Upper lobe of left lung (tissue), 6 donors: ENCODE data around the gene MIB1. TPM values are rescaled to one million over a fixed set of nuclear protein-coding genes. Genes with fewer than 3 reads are reported as not detected.
"Not testable (repeated sequence)": the region's sequence is repeated elsewhere in the genome, so short reads cannot be mapped to it uniquely, and the experiment has no call there.

Experiments used
- ATAC-seq, 2 donors: fragments of 200-7000 bp; cut with Tn5 transposase; one replicate each; pipeline ENCODE4 v1.9.1; 2022; ENCODE audit warnings: mild to moderate bottlenecking in 2 of 2, moderate library complexity in 2 of 2; ENCODE audit not compliant: low FRiP score in 2 of 2
- DNase-seq, 2 donors: peaks; one replicate each; pipeline ENCODE4 v3.0.0-alpha.2; 2019 to 2020
- H3K27ac ChIP-seq, 4 donors: fragments of 200-600 bp; sonication (generic); one replicate each; pipeline ENCODE4 v1.5.1; 2016 to 2019
- H3K27me3 ChIP-seq, 4 donors: fragments of 200-600 bp; sonication (generic); one replicate each; pipeline ENCODE4 v1.5.1; 2017 to 2019
- H3K36me3 ChIP-seq, 4 donors: fragments of 200-600 bp; sonication (generic); one replicate each; pipeline ENCODE4 v1.5.1; 2016 to 2019
- H3K4me1 ChIP-seq, 4 donors: fragments of 200-600 bp; sonication (generic); one replicate each; pipeline ENCODE4 v1.5.1; 2018 to 2019
- H3K4me3 ChIP-seq, 4 donors: fragments of 200-600 bp; sonication (generic); one replicate each; pipeline ENCODE4 v1.5.1; 2017 to 2019; ENCODE audit warnings: mild to moderate bottlenecking in 2 of 4, moderate library complexity in 1 of 4
- H3K9me3 ChIP-seq, 4 donors: fragments of 200-600 bp; sonication (generic); one replicate each; pipeline ENCODE4 v1.5.1; 2018 to 2019
- EP300 ChIP-seq, 4 donors: sonication (generic); formaldehyde crosslinking; IDR thresholded peaks; one replicate each; pipeline ENCODE4 v1.5.1; 2017; ENCODE audit warnings: antibody characterized with exemption in 4 of 4, control low read depth in 2 of 4
- POLR2A ChIP-seq, 4 donors: fragments of 450-650 bp; IDR thresholded peaks; one replicate each; pipeline ENCODE4 v1.5.1; 2016 to 2017; ENCODE audit warnings: antibody characterized with exemption in 4 of 4, mild to moderate bottlenecking in 2 of 4
- POLR2AphosphoS5 ChIP-seq, 2 donors: sonication (generic); formaldehyde crosslinking; IDR thresholded peaks; one replicate each; pipeline ENCODE4 v1.5.1; 2017; ENCODE audit warnings: antibody characterized with exemption in 2 of 2
- WGBS, 2 donors: methylation state at CpG; one replicate each; pipeline ENCODE4 v1.1.5; 2017 to 2018; 5-methylcytosine and 5-hydroxymethylcytosine counted together
- total RNA-seq, 6 donors: library from RNA; depleted of rRNA in 4 of 6; stranded (reverse); fragments of >200 nt in 4 of 6; gene quantifications; one replicate each; pipeline versions ENCODE4 v1.1.0 to v1.2.1, GENCODE V29; 2016 to 2021
- TF ChIP-seq, protein P1 (sequence below), 6 experiments: fragments of 450-650 bp in 4 of 6; fragments of 200-600 bp in 2 of 6; sonication (generic) in 2 of 6; IDR thresholded peaks; one replicate each; pipeline ENCODE4 v1.5.1; 2016 to 2019; ENCODE audit warnings: antibody characterized with exemption in 6 of 6
- donor health status: DM: no; HTN: no; CAD: no; lungs with moderate emphysema.
- donor health status: DM: no; HTN: yes; CAD: no; lungs with severe emphysema.

Gene MIB1
- total RNA-seq, 6 donors from 2014 or later: 12.9 to 35.2 (median 23.4) TPM

DNA sequence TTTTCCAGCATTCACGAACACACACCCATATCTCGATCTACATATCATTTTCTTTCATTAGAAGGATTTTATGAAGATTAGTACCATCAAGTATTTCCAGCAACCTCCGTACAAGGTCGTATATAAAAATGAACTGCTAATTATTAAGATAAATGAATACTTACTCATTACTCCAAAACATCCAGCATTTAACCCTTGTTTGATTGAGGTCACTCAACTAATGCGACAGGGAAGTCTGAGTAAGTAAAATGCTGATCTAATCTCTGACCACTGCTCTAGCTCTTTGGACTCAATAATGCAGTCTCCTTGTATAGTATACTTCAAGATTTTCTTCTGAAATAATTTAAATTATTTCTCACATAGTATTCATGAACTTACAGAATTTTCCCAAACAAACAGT is 38.0 kb upstream of the MIB1 start:
- 89 to 90% methylated on average over 5 of the region's 5 CpGs for WGBS, 2 donors
- ATAC-seq (no peak), DNase-seq (no peak)

DNA sequence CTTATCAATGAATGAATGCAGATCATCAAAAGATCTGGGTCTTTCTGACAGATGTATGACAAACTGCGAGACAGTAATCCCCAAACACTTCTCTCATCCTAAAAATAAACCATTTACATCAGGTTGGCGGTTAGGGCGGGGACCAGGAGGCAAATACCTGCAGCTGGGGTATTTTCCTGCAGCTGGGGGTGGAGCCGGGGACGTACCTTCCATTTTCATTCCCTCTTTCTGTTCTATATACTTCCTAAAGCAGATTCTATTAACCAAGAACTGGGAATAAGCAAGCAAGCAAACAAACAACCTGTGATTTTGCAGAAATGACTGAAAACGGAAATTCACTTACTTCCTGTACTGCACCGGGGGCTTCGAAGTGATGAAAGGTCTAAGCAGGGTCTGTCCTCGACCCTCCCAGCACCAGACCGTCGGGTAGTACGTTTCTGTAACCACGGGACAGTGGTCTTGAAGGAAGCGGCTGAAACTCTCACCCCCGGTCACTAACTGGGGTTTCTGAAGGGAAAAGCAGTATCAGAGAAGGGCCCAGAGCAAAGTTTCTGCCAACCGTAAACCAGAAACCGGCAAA is 37.3 kb upstream of the MIB1 start:
- 4 to 7% methylated on average over 16 to 17 of the region's 17 CpGs for WGBS, 2 donors

More for the DNA sequence above, 38.0 kb upstream of the MIB1 start:
- no peaks in the 10 kb centered on the region for H3K27me3 ChIP-seq
- no peaks in the 10 kb centered on the region for H3K9me3 ChIP-seq
- peaks cover 11 to 16% (median 15%) of the 10 kb centered on the region in 4 donors for H3K4me1 ChIP-seq
- no peak overlapping the region for H3K27ac ChIP-seq
- peaks cover 0 to 11% (median 0%) of the 10 kb centered on the region in 4 donors for H3K36me3 ChIP-seq
- peak overlapping the region in 2 of 4 donors; percentile 89 to 92 for H3K4me3 ChIP-seq
- TF ChIP-seq POLR2A (IDR thresholded peaks at IDR 0.05) (no peak), EP300 (IDR thresholded peaks at IDR 0.05) (no peak), POLR2AphosphoS5 (IDR thresholded peaks at IDR 0.05) (no peak)
- TF ChIP-seq, protein P1, sequence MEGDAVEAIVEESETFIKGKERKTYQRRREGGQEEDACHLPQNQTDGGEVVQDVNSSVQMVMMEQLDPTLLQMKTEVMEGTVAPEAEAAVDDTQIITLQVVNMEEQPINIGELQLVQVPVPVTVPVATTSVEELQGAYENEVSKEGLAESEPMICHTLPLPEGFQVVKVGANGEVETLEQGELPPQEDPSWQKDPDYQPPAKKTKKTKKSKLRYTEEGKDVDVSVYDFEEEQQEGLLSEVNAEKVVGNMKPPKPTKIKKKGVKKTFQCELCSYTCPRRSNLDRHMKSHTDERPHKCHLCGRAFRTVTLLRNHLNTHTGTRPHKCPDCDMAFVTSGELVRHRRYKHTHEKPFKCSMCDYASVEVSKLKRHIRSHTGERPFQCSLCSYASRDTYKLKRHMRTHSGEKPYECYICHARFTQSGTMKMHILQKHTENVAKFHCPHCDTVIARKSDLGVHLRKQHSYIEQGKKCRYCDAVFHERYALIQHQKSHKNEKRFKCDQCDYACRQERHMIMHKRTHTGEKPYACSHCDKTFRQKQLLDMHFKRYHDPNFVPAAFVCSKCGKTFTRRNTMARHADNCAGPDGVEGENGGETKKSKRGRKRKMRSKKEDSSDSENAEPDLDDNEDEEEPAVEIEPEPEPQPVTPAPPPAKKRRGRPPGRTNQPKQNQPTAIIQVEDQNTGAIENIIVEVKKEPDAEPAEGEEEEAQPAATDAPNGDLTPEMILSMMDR (IDR thresholded peaks at IDR 0.05): no peak

DNA sequence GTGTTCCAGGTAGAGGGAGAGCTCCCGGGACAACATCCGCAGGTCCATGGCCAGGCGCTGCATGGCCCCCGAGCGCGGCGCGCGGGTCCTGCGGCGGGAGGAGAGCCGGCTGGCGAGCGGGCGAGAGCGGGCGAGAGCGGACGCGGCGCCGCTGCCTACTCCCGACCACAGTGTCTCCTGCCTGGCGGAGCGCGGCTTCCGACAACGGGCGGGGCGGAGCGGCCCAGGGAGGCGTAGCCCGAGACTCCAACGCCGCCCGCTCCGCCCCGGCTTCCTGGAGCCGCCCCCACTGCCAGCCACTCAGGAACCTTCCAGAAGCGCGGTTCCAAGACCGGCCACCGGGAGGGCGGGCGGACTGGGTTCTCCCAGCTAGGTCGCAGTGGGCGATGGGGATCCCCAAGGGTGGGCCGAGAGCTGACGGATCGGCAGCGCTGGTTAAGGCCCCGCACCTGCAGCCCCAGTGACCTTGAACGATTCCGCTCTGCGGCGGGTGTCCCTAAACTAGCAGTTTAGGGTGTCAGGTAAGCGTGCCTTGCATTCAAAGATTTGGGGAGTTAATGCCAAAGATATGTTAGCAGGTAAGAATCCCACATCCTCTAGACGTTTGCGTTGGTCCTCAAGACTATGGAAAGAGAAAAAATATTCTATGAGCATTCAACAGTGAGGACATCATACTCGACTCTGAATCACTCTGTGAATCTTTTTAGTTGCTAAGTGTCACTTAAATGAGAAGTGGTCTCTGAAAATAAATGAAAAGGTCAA is 35.8 kb upstream of the MIB1 start, which contains the start of gene ABHD3:
TSS of gene ABHD3 (minus strand) at position 172 of the 762 bp plus-strand sequence. CDS start at position 63, 109 bp downstream.
- Histone ChIP-seq H3K9me3 (no peaks in the 10 kb centered on the region), H3K27ac (peak within 1 kb of the TSS; percentile 94 to 99 (median 94)), H3K27me3 (no peaks in the 10 kb centered on the region), H3K36me3 (peaks cover 0 to 4% (median 0%) of the 10 kb centered on the region in 4 donors), H3K4me1 (peaks cover 11 to 16% (median 15%) of the 10 kb centered on the region in 4 donors), H3K4me3 (peak within 1 kb of the TSS; percentile 59 to 94 (median 90))
- TF ChIP-seq POLR2AphosphoS5 (IDR thresholded peaks at IDR 0.05) (peak; percentile 66 to 94), POLR2A (IDR thresholded peaks at IDR 0.05) (peak in 3 of 4 donors; percentile 90 to 99 (median 99)), EP300 (IDR thresholded peaks at IDR 0.05) (peak in 1 of 4 donors; percentile 64)
- TF ChIP-seq, protein P1 (IDR thresholded peaks at IDR 0.05): peak; percentile 58 to 93 (median 86)
- ATAC-seq (peak; percentile 99), DNase-seq (peak; percentile 98 to 99)
- WGBS, 2 donors: 4 to 8% methylated on average over 12 to 13 of the region's 60 CpGs

More for the DNA sequence above, 37.3 kb upstream of the MIB1 start:
- H3K9me3 ChIP-seq: no peaks in the 10 kb centered on the region
- H3K27me3 ChIP-seq: no peaks in the 10 kb centered on the region
- no peak for DNase-seq
- peaks cover 11 to 16% (median 15%) of the 10 kb centered on the region in 4 donors for H3K4me1 ChIP-seq
- H3K27ac ChIP-seq: peak overlapping the region; percentile 94 to 99 (median 94)
- ATAC-seq: no peak
- peaks cover 0 to 10% (median 0%) of the 10 kb centered on the region in 4 donors for H3K36me3 ChIP-seq
- peak overlapping the region; percentile 59 to 94 (median 90) for H3K4me3 ChIP-seq
- TF ChIP-seq, protein P1 (IDR thresholded peaks at IDR 0.05): no peak
- no peak for TF ChIP-seq POLR2A (IDR thresholded peaks at IDR 0.05)
- no peak for TF ChIP-seq EP300 (IDR thresholded peaks at IDR 0.05)
- no peak for TF ChIP-seq POLR2AphosphoS5 (IDR thresholded peaks at IDR 0.05)

DNA sequence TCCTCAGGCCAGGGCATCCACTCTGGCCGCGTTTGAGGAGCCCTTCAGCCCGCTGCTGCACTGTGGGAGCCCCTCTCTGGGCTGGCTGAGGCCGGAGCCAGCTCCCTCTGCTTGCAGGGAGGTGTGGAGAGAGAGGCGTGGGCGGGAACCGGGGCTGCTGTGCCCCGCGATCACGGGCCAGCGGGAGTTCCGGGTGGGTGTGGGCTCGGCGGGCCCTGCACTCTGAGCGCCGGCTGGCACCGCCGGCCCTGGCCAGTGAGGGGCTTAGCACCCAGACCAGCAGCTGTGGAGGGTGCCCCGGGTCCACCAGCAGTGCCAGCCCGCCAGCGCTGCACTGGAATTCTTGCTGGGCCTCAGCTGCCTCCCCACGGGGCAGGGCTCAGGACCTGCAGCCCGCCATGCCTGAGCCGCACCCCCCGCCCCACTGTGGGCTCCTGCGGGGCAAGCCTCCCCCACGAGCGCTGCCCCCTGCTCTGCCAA is 34.2 kb upstream of the MIB1 start:
- H3K4me1 ChIP-seq: peaks cover 11 to 16% (median 15%) of the 10 kb centered on the region in 4 donors
- H3K27ac ChIP-seq: no peak overlapping the region
- 97 to 100% methylated on average over 2 to 24 of the region's 28 CpGs for WGBS, 2 donors
- no peaks in the 10 kb centered on the region for H3K36me3 ChIP-seq
- ATAC-seq (no peak), DNase-seq (peak in 1 of 2 donors; percentile 80)
- TF ChIP-seq POLR2AphosphoS5 (IDR thresholded peaks at IDR 0.05) (no peak), EP300 (IDR thresholded peaks at IDR 0.05) (no peak), POLR2A (IDR thresholded peaks at IDR 0.05) (no peak)
- TF ChIP-seq, protein P1 (IDR thresholded peaks at IDR 0.05): no peak
- no peak overlapping the region for H3K4me3 ChIP-seq
- no peaks in the 10 kb centered on the region for H3K9me3 ChIP-seq
- H3K27me3 ChIP-seq: no peaks in the 10 kb centered on the region

DNA sequence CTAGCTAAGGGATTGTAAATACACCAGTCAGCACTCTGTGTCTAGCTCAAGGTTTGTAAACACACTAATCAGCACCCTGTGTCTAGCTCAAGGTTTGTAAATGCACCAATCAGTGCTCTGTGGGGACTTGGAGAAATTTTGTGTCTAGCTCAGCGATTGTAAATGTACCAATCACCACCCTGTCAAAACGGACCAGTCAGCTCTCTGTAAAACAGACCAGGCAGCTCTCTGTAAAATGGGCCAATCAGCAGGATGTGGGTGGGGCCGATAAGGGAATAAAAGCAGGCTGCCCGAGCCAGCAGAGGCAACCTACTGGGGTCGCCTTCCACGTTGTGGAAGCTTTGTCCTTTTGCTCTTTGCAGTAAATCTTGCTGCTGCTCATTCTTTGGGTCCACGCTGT is 33.5 kb upstream of the MIB1 start:
- WGBS, 2 donors: 81 to 87% methylated on average over 6 to 7 of the region's 7 CpGs
- H3K4me3 ChIP-seq, H3K9me3 ChIP-seq, H3K27me3 ChIP-seq, ATAC-seq, H3K36me3 ChIP-seq, H3K27ac ChIP-seq, DNase-seq: not testable (repeated sequence)
- peaks cover 11 to 16% (median 15%) of the 10 kb centered on the region in 4 donors for H3K4me1 ChIP-seq
